Inferior parietal cortex (tissue), 1 donor: ENCODE results near the gene LRRC56.

Experiments used
- DNase-seq: peaks from one replicate; pipeline ENCODE4 v3.0.0-alpha.2; 2016; ENCODE audit errors: extremely low spot score

The LRRC56 gene

GRCh38 chr11:598005-598680 is 60.8 kb downstream of the LRRC56 start:
- DNase-seq: no peak

DNA sequence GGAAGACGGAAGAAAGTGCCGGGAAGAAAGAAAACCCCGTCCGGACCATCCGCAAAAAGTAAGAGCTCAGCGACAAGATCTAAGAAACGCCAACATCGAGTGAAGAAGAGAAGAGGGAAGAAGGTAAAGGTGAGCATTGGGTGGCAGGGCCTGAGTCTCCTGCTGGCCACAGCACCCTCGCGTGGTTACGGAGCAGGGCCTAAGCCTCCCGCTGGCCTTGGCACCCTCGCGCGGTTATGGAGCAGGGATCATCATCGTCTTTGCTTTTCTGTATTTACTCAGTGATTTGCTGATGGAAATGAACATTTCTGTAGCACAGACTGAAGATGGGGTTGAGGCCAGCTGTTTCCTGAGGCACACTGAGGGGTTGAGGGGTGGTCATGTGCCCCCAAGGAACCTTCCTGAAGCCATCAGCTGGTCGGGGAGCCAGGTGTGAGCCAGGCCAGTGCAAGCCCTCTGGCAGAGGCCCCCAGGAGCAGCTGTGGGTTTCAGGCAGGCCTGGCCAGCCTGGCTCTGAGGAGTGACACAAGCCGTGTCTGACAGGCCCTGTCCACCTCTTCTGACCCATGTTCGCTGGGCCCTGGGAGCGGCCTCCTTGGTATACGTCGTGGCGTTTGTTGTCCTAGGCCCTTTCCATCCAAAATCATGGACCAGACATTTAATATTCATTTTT is 64.4 kb downstream of the LRRC56 start:
- DNase-seq: no peak

GRCh38 chr11:603154-603553 is 65.8 kb downstream of the LRRC56 start:
- DNase-seq: no peak
